Endothelial cell of hepatic sinusoid (primary cell): ENCODE measurements around the gene ACAT2.
"Not testable (repeated sequence)": the region's sequence is repeated elsewhere in the genome, so short reads cannot be mapped to it uniquely, and the experiment has no call there.

Experiments
- in situ Hi-C: cut with HindIII; loops from 2 replicates; pipeline ENCODE4 v1.10.0; 2017; ENCODE audit warnings: low sequenced_read_pairs

ACAT2 gene

DNA sequence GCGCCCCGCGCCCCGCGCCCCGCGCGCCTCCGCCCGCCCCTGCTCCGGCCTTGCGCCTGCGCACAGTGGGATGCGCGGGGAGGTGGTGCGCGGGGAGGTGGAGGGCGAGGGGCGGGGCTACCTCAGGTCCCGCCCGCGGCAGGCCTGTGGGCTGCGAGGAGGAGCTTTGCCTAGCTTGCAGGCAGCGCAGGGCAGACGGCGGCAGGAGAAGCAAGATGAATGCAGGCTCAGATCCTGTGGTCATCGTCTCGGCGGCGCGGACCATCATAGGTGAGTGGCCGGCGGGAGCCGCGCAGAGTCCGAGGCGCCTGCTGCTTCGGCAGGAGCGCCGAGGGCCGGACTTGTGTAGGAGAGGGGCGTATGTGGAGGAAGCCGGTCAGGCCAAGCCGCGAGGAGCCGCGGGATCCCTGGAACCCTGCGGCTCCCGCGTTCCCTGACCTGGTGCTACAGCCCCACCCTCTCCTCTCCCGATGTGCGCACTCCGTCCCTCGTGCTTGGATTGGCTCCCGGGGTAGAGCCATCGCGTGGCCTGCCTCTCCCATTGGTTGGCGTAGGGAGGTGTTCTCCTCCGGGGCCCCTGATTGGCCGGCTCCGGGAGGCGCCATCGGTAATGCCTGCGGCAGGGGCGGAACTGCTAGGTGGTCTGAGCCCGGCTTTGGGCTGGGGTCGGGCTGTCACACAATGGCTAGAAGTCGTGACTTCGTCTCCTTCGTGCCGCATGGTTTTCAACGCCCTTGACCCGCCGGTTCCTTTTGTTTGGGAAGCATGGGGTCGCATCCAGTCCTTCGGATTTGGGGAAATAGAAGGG is at the start of gene ACAT2:
Gene ACAT2, plus strand, starts transcription at position 173 of the 808 bp plus-strand sequence. Its CDS starts 43 bp downstream, at position 216.
- in situ Hi-C loops: loop anchor here (5.0 kb wide), 1 partner anchor 70 kb away; the partner anchor contains the start of gene SOD2

DNA sequence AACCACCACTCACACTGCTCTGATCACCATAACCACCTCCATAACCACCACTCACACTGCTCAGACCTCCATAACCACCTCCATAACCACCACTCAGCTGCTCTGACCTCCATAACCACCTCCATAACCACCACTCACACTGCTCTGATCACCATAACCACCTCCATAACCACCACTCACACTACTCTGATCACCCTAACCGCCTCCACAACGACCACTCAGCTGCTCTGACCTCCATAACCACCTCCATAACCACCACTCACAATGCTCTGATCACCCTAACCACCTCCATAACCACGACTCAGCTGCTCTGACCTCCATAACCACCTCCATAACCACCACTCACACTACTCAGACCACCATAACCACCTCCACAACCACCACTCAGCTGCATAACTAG is 49.5 kb upstream of the ACAT2 start:
- in situ Hi-C loops: not testable (repeated sequence)

DNA sequence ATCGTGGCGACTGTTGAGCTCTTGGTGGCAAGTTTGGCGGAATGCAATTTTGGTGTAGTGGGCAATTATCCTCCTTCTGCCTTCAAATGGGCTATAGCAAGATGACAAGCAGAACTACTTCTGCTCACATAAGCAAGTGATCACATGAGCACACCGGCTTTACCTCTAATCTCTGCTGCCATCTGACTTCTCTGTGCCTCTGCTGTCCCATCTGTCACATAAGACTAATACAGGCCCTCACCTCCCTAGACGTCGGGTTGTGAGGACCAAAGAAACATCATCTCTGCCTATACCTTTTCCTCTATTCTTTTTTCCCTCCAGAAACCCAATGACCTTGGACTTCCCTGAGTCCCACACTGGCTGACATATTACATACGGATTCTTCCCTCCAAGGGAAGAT is 47.9 kb upstream of the ACAT2 start:
- in situ Hi-C loops: no loop called here

DNA sequence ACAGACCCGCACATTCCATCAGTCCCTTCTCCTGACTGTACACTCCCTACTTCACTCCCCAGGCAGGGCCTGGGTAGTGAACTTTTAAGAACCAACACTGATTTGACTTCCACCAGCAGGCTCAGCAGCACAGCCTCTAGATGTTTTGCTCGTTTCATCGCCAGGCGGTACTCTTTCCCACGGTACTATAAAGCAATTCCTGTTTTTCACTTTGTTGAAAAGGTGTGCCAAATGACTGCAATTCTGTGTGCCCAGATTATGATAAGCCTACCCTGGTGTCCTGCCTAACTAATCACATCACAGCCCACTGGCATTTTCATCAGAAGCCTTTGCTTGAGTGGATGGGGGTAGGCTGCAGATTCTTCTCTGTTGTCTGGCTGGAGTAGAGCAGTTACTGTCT is 47.4 kb upstream of the ACAT2 start:
- in situ Hi-C loops: no loop called here

DNA sequence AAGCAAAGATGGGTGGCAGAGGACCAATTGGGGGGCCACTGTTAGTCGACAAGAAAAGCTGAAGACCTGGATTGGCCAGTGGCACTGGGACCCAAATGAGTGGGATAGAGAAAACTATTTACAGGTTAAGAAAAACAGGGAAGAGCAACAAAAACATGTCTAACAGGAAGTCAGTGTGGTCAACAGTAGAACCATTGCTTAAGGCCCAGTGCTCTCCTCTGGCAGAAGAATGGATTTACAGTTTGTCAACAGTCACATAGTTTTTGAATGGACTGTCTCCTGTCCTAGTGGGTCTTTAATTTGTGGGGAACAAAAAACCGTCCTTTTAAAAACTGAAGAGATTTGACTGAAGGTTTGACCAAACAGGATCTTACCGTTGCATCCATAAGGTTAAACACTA is 46.7 kb upstream of the ACAT2 start:
- in situ Hi-C loops: no loop called here

DNA sequence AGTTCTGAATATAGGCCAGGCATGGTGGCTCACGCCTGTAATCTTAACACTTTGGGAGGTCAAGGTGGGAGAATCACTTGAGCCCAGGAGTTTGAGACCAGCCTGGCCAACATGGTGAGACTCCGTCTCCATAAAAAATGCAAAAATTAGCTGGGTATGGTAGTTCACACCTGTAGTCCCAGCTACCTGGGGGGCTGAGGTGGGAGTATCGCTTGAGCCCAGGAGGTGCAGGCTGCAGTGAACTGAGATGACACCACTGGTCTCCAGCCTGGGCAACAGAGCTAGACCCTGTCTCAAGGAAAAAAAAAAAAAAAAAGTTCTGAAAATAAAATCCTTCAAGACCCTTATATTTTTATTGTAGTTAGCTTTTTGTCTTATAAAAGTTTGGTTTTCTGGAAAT is 46.2 kb upstream of the ACAT2 start:
- in situ Hi-C loops: no loop called here

DNA sequence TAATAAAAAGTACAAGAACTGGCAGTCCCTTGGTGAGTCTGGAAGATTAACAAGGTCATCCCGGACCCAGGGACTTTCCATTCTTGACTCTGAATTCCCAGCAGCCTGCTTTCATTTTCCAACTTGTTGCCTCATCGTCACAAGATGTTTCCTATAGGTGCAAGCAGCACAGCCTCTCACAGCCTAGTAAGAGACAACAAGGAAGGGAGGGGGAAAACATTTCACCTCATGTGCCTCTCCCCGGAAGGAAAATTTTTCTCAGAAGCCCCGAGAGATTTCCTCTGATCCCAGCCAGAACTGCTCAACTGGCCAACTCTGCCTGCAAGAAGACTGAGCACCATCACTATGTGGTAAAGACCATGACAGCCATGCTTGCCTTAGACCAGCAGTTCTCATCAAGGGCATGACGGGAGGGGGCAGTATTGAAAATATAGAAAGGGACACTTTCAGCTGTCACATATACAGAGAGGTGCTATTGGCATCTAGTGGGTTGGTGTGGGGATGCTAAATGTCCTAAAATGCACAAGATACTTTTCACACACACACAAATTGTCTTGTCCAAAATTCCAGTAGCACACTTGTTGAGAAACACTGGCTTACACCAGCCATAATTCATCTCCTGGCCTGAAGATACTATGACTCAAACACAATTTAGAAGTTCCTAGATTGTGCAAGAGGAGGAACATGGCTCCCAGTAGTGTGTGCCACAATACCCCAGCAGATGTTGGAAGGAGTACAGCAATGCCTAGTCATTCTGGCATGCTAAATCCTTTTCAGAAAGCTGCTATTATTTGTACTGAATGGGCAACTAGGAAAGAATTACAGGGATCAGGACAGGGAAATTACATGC is 45.4 kb upstream of the ACAT2 start:
- in situ Hi-C loops: no loop called here

DNA sequence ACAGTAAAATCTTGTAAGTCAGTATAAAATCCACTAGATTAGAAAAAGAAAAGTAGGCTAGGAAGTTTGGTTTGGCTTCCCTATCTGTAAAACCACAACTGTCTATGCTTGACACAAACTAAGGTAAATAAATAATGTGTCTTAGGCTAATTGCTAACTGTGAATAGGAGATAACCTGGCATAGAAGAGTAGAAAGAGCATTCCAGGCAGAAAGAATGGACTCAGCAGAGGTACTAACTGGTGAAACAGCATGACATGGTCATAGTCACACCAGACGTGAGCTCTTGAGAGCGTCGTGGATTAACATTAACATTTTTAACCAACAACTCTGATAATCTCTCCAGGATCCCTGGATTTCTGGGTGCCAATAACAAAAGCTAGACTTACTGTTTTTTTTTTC is 43.2 kb upstream of the ACAT2 start:
- in situ Hi-C loops: no loop called here

DNA sequence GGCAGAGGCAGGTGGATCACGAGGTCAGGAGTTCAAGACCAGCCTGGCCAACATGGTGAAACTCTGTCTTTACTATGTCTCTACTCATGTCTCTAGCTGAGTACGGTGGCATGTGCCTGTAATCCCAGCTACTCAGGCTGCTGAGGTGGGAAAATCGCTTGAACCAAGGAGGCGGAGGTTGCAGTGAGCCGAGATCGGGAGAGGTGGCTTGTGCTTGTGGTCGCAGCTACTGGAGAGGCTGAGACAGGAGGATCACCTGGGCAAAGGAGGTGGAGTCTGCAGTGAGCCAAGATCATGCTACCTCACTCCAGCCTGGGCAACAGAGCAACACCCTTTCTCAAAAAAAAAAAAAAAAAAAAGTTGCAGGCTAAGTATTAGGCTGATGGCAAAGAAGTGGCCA is 42.6 kb upstream of the ACAT2 start:
- in situ Hi-C loops: no loop called here

DNA sequence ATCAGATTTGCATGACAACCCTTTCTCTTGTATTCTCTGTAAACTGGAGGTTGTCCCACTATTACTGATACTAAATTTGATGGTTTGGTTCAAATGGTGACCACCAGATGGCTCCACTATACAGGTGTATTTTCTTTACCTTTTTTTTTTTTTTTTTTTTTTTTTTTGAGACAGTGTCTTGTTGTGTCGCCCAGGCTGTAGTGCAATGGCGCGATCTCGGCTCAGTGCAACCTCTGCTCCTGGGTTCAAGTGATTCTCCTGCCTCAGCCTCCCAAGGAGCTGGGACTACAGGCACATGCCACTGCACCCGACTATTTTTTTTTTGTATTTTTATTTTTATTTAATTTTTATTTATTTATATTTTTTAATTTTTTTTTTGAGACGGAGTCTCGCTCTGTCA is 41.1 kb upstream of the ACAT2 start:
- in situ Hi-C loops: no loop called here

DNA sequence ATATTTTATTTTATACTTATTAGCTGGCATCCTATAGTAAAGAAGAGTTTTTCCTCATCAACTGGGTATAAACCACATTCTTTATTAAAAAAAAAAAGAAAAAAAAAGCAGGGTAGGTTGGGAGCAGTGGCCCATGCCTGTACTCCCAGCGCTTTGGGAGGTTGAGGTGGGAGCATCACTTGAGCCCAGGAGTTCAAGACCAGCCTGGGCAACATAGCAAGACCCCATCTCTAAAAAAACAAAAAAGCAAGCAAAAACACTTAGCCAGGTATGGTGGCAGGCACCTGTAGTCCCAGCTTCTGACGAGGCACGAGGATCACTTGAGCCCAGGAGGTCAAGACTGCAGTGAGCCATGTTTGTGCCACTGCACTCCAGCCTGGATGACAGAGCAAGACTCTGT is 39.9 kb upstream of the ACAT2 start:
- in situ Hi-C loops: not testable (repeated sequence)

DNA sequence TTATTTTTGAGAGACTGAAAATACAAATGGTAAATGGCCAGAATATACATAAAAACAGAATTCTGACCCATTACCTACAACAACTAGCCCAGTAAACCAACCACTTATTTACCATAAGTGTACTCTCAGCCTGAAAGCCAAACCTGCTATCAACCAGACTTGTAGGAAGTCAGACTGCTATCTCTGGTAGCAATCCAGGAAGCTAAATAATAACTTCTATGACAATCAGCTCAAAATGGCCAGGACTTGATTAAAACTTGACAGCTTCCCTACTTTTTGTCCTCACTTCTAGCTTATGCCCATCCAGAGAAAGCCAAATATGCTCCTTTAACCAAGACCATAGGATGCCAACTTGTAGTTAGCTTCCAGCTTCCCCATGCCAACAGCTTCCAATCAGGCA is 39.2 kb upstream of the ACAT2 start:
- in situ Hi-C loops: no loop called here

DNA sequence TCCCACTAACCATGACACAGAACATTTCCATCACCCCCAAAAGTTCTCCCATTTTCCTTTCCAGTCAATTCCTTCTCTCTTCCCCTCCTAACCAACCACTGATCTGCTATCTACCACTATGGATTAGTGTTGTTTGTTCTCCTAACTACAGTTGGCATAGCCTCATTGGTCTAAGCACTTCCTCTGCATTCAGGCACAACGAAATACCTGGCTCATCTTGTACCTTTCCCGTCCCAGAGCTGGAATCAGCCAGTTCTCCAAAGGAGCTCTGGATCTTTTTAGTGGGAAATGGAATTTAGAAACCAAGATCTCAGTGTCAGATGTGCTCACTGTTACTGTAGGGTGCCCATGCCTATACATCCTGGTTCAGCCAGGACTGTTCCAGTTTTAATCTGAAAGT is 38.6 kb upstream of the ACAT2 start:
- in situ Hi-C loops: no loop called here

DNA sequence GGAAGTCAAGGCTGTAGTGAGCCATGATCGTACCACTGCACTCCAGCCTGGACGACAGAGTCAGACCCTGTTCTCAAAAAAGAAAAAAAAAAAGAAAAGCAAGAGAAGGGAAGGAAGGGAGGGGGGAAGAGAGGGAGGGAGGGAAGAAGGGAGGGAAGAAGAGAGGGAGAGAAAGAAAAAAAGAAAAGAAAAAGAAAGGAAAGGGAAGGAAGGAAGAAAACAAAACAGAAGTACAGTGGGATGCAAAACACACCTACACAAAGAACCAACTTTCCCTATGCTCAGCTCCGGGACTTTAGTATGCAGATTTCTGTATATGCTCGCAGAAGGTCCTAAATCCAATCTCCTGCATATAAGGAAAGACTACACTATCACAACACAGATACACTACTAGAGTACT is 37.1 kb upstream of the ACAT2 start:
- in situ Hi-C loops: no loop called here

DNA sequence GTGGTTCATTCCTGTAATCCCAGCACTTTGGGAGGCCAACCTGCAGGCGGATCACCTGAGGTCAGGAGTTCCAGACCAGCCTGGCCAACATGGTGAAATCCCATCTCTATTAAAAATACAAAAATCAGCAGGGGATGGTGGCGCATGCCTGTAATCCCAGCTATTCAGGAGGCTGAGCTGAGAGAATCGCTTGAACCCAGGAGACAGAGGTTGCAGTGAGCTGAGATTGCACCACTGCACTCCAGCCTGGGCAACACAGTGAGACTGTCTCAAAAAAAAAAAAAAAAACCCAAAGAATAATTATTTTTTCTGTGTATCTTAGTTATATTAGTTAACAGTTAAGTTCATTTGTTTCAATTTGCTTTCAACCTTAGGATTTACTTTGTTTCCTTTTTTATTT is 36.6 kb upstream of the ACAT2 start:
- in situ Hi-C loops: not testable (repeated sequence)

DNA sequence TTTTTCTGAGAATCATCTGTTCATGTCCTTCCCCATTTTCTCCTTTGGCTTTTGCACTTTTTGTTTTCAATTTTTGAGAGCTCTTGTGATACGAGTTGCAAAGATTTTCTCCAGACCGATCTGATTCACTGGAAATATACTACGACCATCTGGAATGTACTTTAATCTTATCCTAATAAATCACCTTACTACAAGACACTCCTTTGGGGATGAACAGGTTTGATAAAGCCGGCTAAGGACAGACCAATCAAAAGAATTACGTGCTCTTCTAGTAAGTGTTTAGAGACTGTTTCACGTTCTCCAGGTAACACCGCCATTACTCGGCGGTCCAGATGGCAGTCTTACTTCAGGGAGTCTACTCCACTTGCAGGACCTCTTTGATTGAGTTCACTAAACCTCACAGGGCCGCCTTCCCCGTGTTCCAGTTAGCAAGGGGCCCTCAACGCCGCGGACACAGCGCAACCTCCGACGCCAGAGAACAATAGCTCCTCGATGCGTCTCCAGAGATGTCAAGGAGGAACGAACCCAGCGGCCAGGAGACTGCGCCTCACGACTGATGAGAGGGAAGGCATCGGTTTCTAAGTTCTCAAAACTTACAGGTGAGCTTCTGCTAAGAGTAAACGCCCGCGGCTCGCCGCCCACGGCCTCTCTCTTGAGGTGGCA is 35.5 kb upstream of the ACAT2 start:
- in situ Hi-C loops: no loop called here

DNA sequence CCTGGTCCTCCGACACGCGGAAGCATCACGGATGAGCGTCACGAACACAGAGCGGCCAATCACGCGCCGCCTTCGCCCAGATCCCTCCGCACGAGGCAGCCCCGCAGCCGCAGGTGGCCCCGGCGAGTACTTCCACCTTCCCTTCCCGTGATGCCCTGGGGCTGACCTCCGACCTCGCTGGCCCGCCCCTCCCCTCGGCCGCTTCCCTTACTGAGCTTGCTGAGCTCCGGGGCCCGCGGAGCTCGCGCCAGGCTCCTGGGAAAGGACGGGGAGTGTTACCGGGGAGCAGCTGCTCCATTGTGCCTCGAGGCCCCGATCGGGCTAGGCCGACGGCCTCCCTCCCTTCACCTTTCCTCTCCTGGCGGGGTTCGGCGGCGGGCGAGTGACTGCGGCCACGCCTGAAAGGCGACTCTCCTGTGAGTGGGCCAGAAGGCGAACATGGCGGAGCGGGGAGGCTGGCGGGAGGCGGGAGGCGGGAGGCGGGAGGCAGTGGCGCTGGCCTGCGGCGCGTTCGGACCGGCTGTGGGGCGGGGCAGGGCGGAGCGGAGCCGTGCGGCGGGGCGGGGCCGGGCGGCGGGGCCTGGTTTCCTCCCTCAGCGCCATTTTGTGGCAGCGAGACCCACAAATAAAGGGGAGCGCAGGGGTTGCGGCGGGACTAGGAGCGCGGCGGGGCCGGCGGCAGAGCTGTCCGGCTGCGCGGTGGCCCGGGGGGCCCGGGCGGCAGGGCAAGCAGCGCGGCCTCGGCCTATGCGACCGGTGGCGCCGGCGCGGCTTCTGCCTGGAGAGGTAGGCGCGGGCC is 34.7 kb upstream of the ACAT2 start, which contains the start of gene WTAP:
Gene WTAP, plus strand, starts transcription at position 589 of the 799 bp plus-strand sequence. CDS start 8,760 bp downstream, outside the sequence.
- in situ Hi-C loops: no loop called here

DNA sequence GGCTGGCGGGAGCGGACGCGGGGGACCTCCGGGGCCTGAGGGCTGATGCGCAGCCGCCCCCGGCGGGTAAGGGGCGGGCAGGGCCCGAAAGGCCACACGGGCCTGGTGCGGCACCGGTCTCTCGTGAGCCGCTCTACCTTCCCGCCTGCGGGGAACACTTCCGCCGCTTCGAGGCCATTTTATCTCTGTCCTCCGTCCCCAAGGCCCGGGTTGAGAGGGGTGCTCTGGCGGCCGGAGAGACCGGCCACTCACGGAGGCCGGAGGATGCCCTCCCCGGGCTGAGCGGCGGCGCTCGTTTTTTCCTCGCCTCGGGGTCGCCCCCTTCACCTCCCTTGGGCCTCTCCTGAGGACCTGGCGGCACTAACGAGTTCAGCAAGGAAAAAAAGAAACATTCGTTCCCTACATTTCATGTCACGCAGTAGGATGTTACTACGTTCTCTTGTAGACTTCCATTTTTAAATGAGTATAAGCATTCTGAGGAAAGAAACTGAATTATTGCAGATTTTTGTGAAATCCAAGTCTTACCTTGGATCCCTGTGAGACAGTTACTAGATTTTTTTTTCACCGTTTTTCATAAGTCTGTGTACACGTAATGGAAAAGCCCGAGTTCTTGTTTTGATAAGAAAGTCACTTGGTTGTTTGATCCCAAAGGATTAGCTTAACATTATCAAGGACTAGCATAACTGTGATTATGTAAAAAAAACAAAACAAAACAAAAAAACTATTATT is 34.0 kb upstream of the ACAT2 start:
- in situ Hi-C loops: no loop called here

DNA sequence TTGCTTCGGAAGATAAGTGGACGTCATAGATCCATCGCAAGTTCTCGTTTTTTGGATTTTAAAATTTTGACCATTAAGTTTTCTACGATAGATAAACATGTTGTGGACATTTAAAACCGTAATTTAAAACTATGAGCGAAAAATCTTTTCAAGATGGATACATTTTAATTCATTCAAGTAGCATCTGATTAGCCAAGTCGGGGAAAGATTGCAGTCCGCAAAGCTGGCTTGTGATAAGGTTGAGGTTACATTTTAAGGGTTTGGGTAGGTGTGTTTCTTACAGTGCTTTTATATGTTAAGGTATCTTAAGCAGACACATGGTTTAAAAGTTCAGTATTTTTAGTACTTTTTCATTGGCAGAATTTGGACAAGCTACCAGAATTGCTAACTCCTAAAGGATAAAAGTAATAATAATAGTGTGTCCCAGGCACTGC is 33.3 kb upstream of the ACAT2 start:
- in situ Hi-C loops: no loop called here
